ENCODE data around the gene AIF1. TPM values are rescaled to one million over a fixed set of nuclear protein-coding genes. Genes with fewer than 3 reads are reported as not detected.

The AIF1 gene
- total RNA-seq, 4 donors from 2014 or later, result 4.3 to 11.0 (median 4.8) TPM

GRCh38 chr6:31619805-31620585, 5.0 kb downstream of the AIF1 start:
- H3K36me3 ChIP-seq, result peaks cover 0 to 23% of the 10 kb centered on the region in 2 donors
- H3K27ac ChIP-seq, result peak overlapping the region; percentile 91 to 97 (median 96)
- intact Hi-C loops (cut with DNase I; ENCODE audit: low total_unique reads), result loop anchor here (1.0 to 10.0 kb wide), 6 partner anchors 32 to 1005 kb away; partner anchors contain the start of genes ATP6V1G2, BAG6, FKBPL and MRPS18B
- peaks cover 19 to 21% of the 10 kb centered on the region in 2 donors for H3K4me1 ChIP-seq
- no peaks in the 10 kb centered on the region for H3K27me3 ChIP-seq
- TF ChIP-seq, protein P1, sequence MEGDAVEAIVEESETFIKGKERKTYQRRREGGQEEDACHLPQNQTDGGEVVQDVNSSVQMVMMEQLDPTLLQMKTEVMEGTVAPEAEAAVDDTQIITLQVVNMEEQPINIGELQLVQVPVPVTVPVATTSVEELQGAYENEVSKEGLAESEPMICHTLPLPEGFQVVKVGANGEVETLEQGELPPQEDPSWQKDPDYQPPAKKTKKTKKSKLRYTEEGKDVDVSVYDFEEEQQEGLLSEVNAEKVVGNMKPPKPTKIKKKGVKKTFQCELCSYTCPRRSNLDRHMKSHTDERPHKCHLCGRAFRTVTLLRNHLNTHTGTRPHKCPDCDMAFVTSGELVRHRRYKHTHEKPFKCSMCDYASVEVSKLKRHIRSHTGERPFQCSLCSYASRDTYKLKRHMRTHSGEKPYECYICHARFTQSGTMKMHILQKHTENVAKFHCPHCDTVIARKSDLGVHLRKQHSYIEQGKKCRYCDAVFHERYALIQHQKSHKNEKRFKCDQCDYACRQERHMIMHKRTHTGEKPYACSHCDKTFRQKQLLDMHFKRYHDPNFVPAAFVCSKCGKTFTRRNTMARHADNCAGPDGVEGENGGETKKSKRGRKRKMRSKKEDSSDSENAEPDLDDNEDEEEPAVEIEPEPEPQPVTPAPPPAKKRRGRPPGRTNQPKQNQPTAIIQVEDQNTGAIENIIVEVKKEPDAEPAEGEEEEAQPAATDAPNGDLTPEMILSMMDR (IDR thresholded peaks at IDR 0.05 in 4 of 5, conservative IDR thresholded peaks at IDR 0.05 in 1 of 5), result no peak
- peak; percentile 69 to 90 for TF ChIP-seq POLR2A (IDR thresholded peaks at IDR 0.05)
- ATAC-seq (peak; percentile 86 to 87), DNase-seq (peak; percentile 97 to 99)
- in situ Hi-C loops (cut with MboI; ENCODE audit: low sequenced_read_pairs in 4 of 4), result no loop called here
- peak overlapping the region; percentile 62 to 95 (median 82) for H3K4me3 ChIP-seq
- H3K9me3 ChIP-seq, result no peaks in the 10 kb centered on the region

- peaks cover 0 to 31% of the 10 kb centered on the region in 2 donors for H3K36me3 ChIP-seq
These were observed 5.7 kb downstream of the AIF1 start, which contains the start of gene PRRC2A for GRCh38 chr6:31620586-31621319. TSS of gene PRRC2A (plus strand) at chr6:31620715. CDS start at chr6:31622790, 2,075 bp downstream.

DNA sequence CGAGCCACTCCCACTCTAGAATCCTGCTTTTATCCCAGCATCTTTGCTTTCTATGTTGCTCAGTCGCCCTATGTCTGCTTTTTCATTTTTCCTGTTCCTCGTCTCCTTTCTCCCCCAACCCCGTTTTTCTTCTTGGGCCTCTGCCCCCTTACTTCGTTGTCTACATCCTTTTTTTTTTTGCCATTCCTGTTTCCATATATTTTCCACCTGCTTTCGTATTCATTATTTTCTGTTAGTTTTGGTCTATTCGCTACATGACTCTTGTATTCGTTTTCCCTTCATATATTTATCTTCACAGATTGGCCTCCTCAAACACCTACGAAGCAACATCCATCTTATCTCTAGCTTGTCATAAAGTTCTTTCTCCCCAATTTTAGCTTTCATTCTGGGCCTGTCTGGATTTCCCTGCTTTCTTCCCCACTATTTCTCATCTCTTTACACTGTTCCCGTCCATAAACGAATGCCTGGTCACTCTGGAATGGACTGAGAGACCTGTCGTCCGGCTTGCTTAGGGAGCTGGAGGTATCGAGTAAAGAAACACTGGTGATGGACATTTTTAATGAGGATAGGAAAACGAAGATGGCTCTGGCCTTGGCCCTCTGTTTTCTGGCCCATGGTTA, 6.4 kb downstream of the AIF1 start:
- Histone ChIP-seq H3K27ac (peak overlapping the region; percentile 91 to 97 (median 96)), H3K4me3 (peak overlapping the region; percentile 69 to 95 (median 82)), H3K9me3 (no peaks in the 10 kb centered on the region), H3K36me3 (peaks cover 3 to 38% of the 10 kb centered on the region in 2 donors), H3K27me3 (no peaks in the 10 kb centered on the region), H3K4me1 (peaks cover 19 to 21% of the 10 kb centered on the region in 2 donors)
- intact Hi-C loops (cut with DNase I; ENCODE audit: low total_unique reads) (loop anchor here (2.0 to 10.0 kb wide), 2 partner anchors 75 to 1007 kb away; partner anchors contain the start of genes ATP6V1G2, MRPS18B, NFKBIL1 and PPP1R10), in situ Hi-C loops (cut with MboI; ENCODE audit: low sequenced_read_pairs in 4 of 4) (no loop called here)
- no peak for DNase-seq
- no peak for ATAC-seq
- TF ChIP-seq, protein P1 (IDR thresholded peaks at IDR 0.05 in 4 of 5, conservative IDR thresholded peaks at IDR 0.05 in 1 of 5), result no peak
- no peak for TF ChIP-seq POLR2A (IDR thresholded peaks at IDR 0.05)

More at GRCh38 chr6:31620586-31621319, 5.7 kb downstream of the AIF1 start, which contains the start of gene PRRC2A:
- intact Hi-C loops (cut with DNase I; ENCODE audit: low total_unique reads) (loop anchor here (1.0 to 10.0 kb wide), 6 partner anchors 32 to 1006 kb away; partner anchors contain the start of genes ATP6V1G2, BAG6, FKBPL and MRPS18B), in situ Hi-C loops (cut with MboI; ENCODE audit: low sequenced_read_pairs in 4 of 4) (no loop called here)
- Histone ChIP-seq H3K27me3 (no peaks in the 10 kb centered on the region), H3K27ac (peak within 1 kb of the TSS; percentile 91 to 97 (median 96)), H3K9me3 (no peaks in the 10 kb centered on the region), H3K4me3 (peak within 1 kb of the TSS; percentile 69 to 95 (median 82)), H3K4me1 (peaks cover 19 to 21% of the 10 kb centered on the region in 2 donors)
- ATAC-seq (peak; percentile 53 to 87), DNase-seq (peak; percentile 77 to 95)
- TF ChIP-seq, protein P1 (IDR thresholded peaks at IDR 0.05 in 4 of 5, conservative IDR thresholded peaks at IDR 0.05 in 1 of 5), result no peak
- peak; percentile 53 to 82 for TF ChIP-seq POLR2A (IDR thresholded peaks at IDR 0.05)

- in situ Hi-C loops (cut with MboI; ENCODE audit: low sequenced_read_pairs in 4 of 4), result no loop called here
- TF ChIP-seq POLR2A (IDR thresholded peaks at IDR 0.05), result no peak
- TF ChIP-seq, protein P1 (IDR thresholded peaks at IDR 0.05 in 4 of 5, conservative IDR thresholded peaks at IDR 0.05 in 1 of 5), result no peak
- no peak for ATAC-seq
- Histone ChIP-seq H3K27ac (peak overlapping the region; percentile 91 to 97 (median 96)), H3K4me3 (peak overlapping the region in 3 of 4 donors; percentile 69 to 85 (median 79)), H3K27me3 (no peaks in the 10 kb centered on the region), H3K9me3 (no peaks in the 10 kb centered on the region), H3K36me3 (peaks cover 5 to 43% of the 10 kb centered on the region in 2 donors), H3K4me1 (peaks cover 19 to 21% of the 10 kb centered on the region in 2 donors)
- DNase-seq, result no peak
- intact Hi-C loops (cut with DNase I; ENCODE audit: low total_unique reads), result loop anchor here (2.0 to 10.0 kb wide), 2 partner anchors 75 to 1007 kb away; partner anchors contain the start of genes ATP6V1G2, MRPS18B, NFKBIL1 and PPP1R10
These were observed 7.0 kb downstream of the AIF1 start for GRCh38 chr6:31621991-31622390.

Measured in gastrocnemius medialis (tissue), 4 donors.